H1 (cell line): ENCODE results near the gene ZRANB1. TPM values are rescaled to one million over a fixed set of nuclear protein-coding genes. Genes with fewer than 3 reads are reported as not detected.

Source experiments
- CTCF ChIA-PET: fragments of 300-600 bp; sonication (Branson Sonifier 250); formaldehyde crosslinking; loops from one replicate; lab custom pipeline; 2021; ENCODE audit not compliant: partially characterized antibody; lab: Charles Lee
- POLR2A ChIA-PET: fragments of 300-600 bp; sonication (Branson Sonifier 250); formaldehyde crosslinking; loops from one replicate; lab custom pipeline; 2021; ENCODE audit warnings: inconsistent platforms; ENCODE audit not compliant: partially characterized antibody; lab: Charles Lee
- DNase-seq, 2 experiments: peaks; one replicate each; pipeline versions ENCODE4 v3.0.0 to v3.0.0-alpha.2; 2010 to 2022; ENCODE audit warnings: low spot score in 2 of 2, low read depth in 1 of 2, mixed read lengths in 1 of 2
- FAIRE-seq: peaks from 2 replicates; lab custom pipeline; 2011; peaks lifted over from hg19 to GRCh38; lab: Jason Lieb, UNC
- H2AFZ ChIP-seq: 2 replicates; pipeline ENCODE4 v1.8.1; 2012; ENCODE audit warnings: low read length, inconsistent platforms
- H2AK5ac ChIP-seq: 2 replicates; pipeline ENCODE4 v1.6.1; 2013; ENCODE audit warnings: low read depth, low read length
- H2BK120ac ChIP-seq: replicated peaks from 2 replicates; pipeline ENCODE3; 2013; ENCODE audit warnings: low read depth, low read length, inconsistent platforms
- H2BK12ac ChIP-seq: 2 replicates; pipeline ENCODE4 v1.6.1; 2013; ENCODE audit warnings: low read depth, low read length
- H2BK15ac ChIP-seq: 2 replicates; pipeline ENCODE4 v1.6.1; 2013; ENCODE audit warnings: low read length
- H2BK20ac ChIP-seq: 2 replicates; pipeline ENCODE4 v1.6.1; 2013; ENCODE audit warnings: low read length
- H2BK5ac ChIP-seq: 2 replicates; pipeline ENCODE4 v1.6.1; 2013; ENCODE audit warnings: low read depth, low read length
- H3K14ac ChIP-seq: 2 replicates; pipeline ENCODE4 v1.6.1; 2013; ENCODE audit warnings: inconsistent platforms; ENCODE audit not compliant: insufficient read length
- H3K18ac ChIP-seq: 2 replicates; pipeline ENCODE4 v1.6.1; 2013; ENCODE audit warnings: low read length; ENCODE audit errors: extremely low read depth
- H3K23ac ChIP-seq: 2 replicates; pipeline ENCODE4 v1.6.1; 2013; ENCODE audit warnings: inconsistent platforms; ENCODE audit not compliant: insufficient read length
- H3K23me2 ChIP-seq: 2 replicates; pipeline ENCODE4 v1.6.1; 2013; ENCODE audit warnings: low read depth, low read length
- H3K27ac ChIP-seq: 2 replicates; pipeline ENCODE4 v1.6.1; 2011; ENCODE audit warnings: low read depth, low read length, inconsistent platforms
- H3K27me3 ChIP-seq, 4 experiments: replicated peaks in 1 of 4; 1 replicate in 1 of 4; 2 replicates in 3 of 4; pipeline versions ENCODE4 v1.6.1 to v1.8.1; 2011 to 2013; ENCODE audit warnings: low read length in 3 of 4, mild to moderate bottlenecking in 3 of 4, inconsistent platforms in 2 of 4, mixed read lengths in 2 of 4, moderate library complexity in 1 of 4; ENCODE audit not compliant: control insufficient read depth in 3 of 4, insufficient read depth in 3 of 4; ENCODE audit errors: extremely low read depth in 1 of 4
- H3K36me3 ChIP-seq, 4 experiments: 2 replicates each; pipeline versions ENCODE4 v1.6.1 to v1.8.1; 2011 to 2013; ENCODE audit warnings: mild to moderate bottlenecking in 4 of 4, low read length in 3 of 4, moderate library complexity in 2 of 4, control low read depth in 1 of 4, inconsistent platforms in 1 of 4; ENCODE audit not compliant: insufficient read depth in 4 of 4, control insufficient read depth in 2 of 4
- H3K4ac ChIP-seq: replicated peaks from 2 replicates; pipeline ENCODE3; 2013; ENCODE audit warnings: low read length, low read depth, mixed read lengths, inconsistent platforms; ENCODE audit not compliant: insufficient read length
- H3K4me1 ChIP-seq, 4 experiments: replicated peaks in 1 of 4; 1 replicate in 1 of 4; 2 replicates in 3 of 4; pipeline versions ENCODE4 v1.6.1 to v1.8.1; 2011 to 2013; ENCODE audit warnings: low read length in 3 of 4, inconsistent platforms in 2 of 4, mixed read lengths in 1 of 4; ENCODE audit not compliant: insufficient read depth in 4 of 4, control insufficient read depth in 3 of 4
- H3K4me2 ChIP-seq, 2 experiments: 2 replicates each; pipeline versions ENCODE4 v1.6.1 to v1.8.1; 2011 to 2013; ENCODE audit warnings: low read depth in 2 of 2, low read length in 2 of 2, control low read depth in 1 of 2, inconsistent platforms in 1 of 2, mild to moderate bottlenecking in 1 of 2; ENCODE audit not compliant: insufficient read depth in 1 of 2
- H3K4me3 ChIP-seq, 4 experiments: fragments of 200-600, 300-600 bp in 1 of 4; sonication (generic), shearing (Covaris generic), sonication (Bioruptor Twin) in 1 of 4; 2 replicates each; pipeline versions ENCODE4 v1.5.1 to v1.8.1; 2011 to 2016; ENCODE audit warnings: low read length in 4 of 4, low read depth in 3 of 4, control low read depth in 2 of 4, inconsistent platforms in 2 of 4, mild to moderate bottlenecking in 2 of 4, mixed read lengths in 1 of 4, moderate library complexity in 1 of 4; ENCODE audit not compliant: insufficient read depth in 2 of 4; ENCODE audit errors: extremely low read depth in 1 of 4
- H3K56ac ChIP-seq: replicated peaks from 2 replicates; pipeline ENCODE3; 2013; ENCODE audit warnings: low read depth, mild to moderate bottlenecking, mixed read lengths, low read length, inconsistent platforms; ENCODE audit not compliant: insufficient read length
- H3K79me1 ChIP-seq: 2 replicates; pipeline ENCODE4 v1.6.1; 2013; ENCODE audit warnings: low read depth, low read length, control low read depth
- H3K79me2 ChIP-seq, 2 experiments: 2 replicates each; pipeline versions ENCODE4 v1.6.1 to v1.8.1; 2012 to 2013; ENCODE audit warnings: low read length in 2 of 2, mild to moderate bottlenecking in 2 of 2, inconsistent platforms in 1 of 2; ENCODE audit not compliant: insufficient read depth in 2 of 2, control insufficient read depth in 1 of 2
- H3K9ac ChIP-seq, 4 experiments: replicated peaks in 1 of 4; 1 replicate in 1 of 4; 2 replicates in 3 of 4; pipeline versions ENCODE4 v1.6.1 to v1.8.1; 2011 to 2013; ENCODE audit warnings: low read depth in 3 of 4, low read length in 3 of 4, control low read depth in 2 of 4, mild to moderate bottlenecking in 2 of 4, moderate library complexity in 2 of 4, inconsistent platforms in 1 of 4; ENCODE audit errors: extremely low read depth in 1 of 4
- H3K9me3 ChIP-seq, 2 experiments: 2 replicates each; pipeline versions ENCODE4 v1.6.1 to v1.8.1; 2012 to 2013; ENCODE audit warnings: mild to moderate bottlenecking in 2 of 2, moderate library complexity in 2 of 2, control low read depth in 1 of 2, inconsistent platforms in 1 of 2, low read depth in 1 of 2, low read length in 1 of 2, mixed read lengths in 1 of 2; ENCODE audit not compliant: insufficient read depth in 2 of 2
- H4K20me1 ChIP-seq, 2 experiments: replicated peaks in 1 of 2; 2 replicates each; pipeline versions ENCODE3 to v1.8.1; 2011 to 2013; ENCODE audit warnings: inconsistent platforms in 2 of 2, low read length in 2 of 2, mild to moderate bottlenecking in 1 of 2; ENCODE audit not compliant: insufficient read depth in 2 of 2, control insufficient read depth in 1 of 2
- H4K5ac ChIP-seq: 2 replicates; pipeline ENCODE4 v1.6.1; 2013; ENCODE audit warnings: low read length, low read depth, mixed read lengths, inconsistent platforms; ENCODE audit not compliant: insufficient read length
- H4K8ac ChIP-seq: 2 replicates; pipeline ENCODE4 v1.8.0; 2013; ENCODE audit warnings: mild to moderate bottlenecking, moderate library complexity, low read length, inconsistent platforms; ENCODE audit not compliant: insufficient read depth; ENCODE audit errors: extremely low read depth
- H4K91ac ChIP-seq: replicated peaks from 2 replicates; pipeline ENCODE3; 2013; ENCODE audit warnings: low read length, mixed read lengths, inconsistent platforms; ENCODE audit not compliant: insufficient read length
- CHD2 ChIP-seq: IDR thresholded peaks from 2 replicates; pipeline ENCODE4 v1.6.1; 2012; ENCODE audit warnings: low read length, improper control_type of control experiment
- NANOG ChIP-seq: IDR thresholded peaks from 2 replicates; pipeline ENCODE4 v1.6.1; 2011; ENCODE audit warnings: low read length, low read depth, mild to moderate bottlenecking, inconsistent platforms; ENCODE audit not compliant: insufficient read depth, poor library complexity, severe bottlenecking
- PHF8 ChIP-seq: fragments of 200-600 bp; sonication (generic); conservative IDR thresholded peaks from 2 replicates; pipeline ENCODE4 v1.7.1; 2012; ENCODE audit warnings: low read depth, mild to moderate bottlenecking, inconsistent platforms, low read length, moderate library complexity
- TAF7 ChIP-seq: optimal IDR thresholded peaks from 2 replicates; pipeline ENCODE3; 2011; ENCODE audit warnings: low read depth, mild to moderate bottlenecking, inconsistent platforms, low read length, moderate library complexity, borderline replicate concordance
- WGBS, 2 experiments: shearing (Covaris generic) in 1 of 2; methylation state at CpG; one replicate each; pipeline versions ENCODE4 v1.1.6 to v1.1.7; 2013 to 2015; ENCODE audit warnings: low lambda C conversion rate in 2 of 2, mixed read lengths in 2 of 2, inconsistent platforms in 1 of 2, low coverage in 1 of 2, missing lambda C conversion rate in 1 of 2; ENCODE audit not compliant: insufficient replicate concordance in 2 of 2, insufficient coverage in 1 of 2, insufficient read length in 1 of 2; ENCODE audit errors: extremely low coverage in 1 of 2, missing lambda C conversion rate in 1 of 2; 5-methylcytosine and 5-hydroxymethylcytosine counted together
- polyA plus RNA-seq, 7 experiments: library from polyadenylated mRNA; depleted of rRNA in 3 of 7; stranded (reverse) in 5 of 7; unstranded in 2 of 7; fragments of >200 nt in 5 of 7; fragments of 200-250 nt in 2 of 7; gene quantifications; 1 replicate in 5 of 7; 2 replicates in 1 of 7; 4 replicates in 1 of 7; pipeline versions ENCODE4 v1.2.1 to v1.2.3, GENCODE V29; 2011 to 2013; ENCODE audit warnings: missing spikeins in 2 of 7, mixed read lengths in 2 of 7
- total RNA-seq: library from RNA; stranded (reverse); fragmentation: NEBNext Ultra II Directional; extraction: Animal tissue kit (Norgen Biotek cat#: 25700); gene quantifications from 2 replicates; pipeline ENCODE4 v1.2.1, GENCODE V29; 2021

The ZRANB1 gene
- total and polyA plus RNA-seq, 2 of the 8 experiments (the other 6 are each of a cell fraction or from before 2014, with no cell fraction given): 6.1 to 19.9 TPM

DNA sequence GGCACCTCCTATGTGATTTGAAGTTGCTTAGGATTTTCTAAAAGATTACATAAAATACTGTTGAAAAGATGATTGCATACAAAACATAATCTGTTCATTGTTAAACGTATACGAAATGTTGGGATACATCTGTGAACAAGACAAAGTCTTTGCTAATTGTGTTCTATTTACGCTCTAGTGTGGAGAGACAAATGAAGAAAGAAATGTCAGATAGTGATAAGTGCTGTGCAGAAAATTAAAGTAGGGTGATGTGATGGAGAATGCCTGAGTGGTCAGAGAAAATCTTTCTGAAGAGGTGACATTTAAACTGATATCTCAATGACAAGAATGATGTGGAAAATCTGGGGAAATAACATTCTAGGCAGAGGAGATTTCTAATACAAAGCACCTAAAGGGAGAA lies 13.4 kb upstream of the ZRANB1 start:
- Histone ChIP-seq H3K79me1 (peaks cover 4% of the 10 kb centered on the region), H3K18ac (no peak overlapping the region), H3K23ac (no peak overlapping the region), H2AFZ (no peak overlapping the region), H3K4me1 (no peaks in the 10 kb centered on the region), H3K27ac (no peak overlapping the region), H3K4ac (no peak overlapping the region), H3K36me3 (peaks cover 0 to 6% (median 0%) of the 10 kb centered on the region in 4 experiments; a peak in 1 of 8 replicates), H3K9ac (no peak overlapping the region), H2BK20ac (no peak overlapping the region), H3K9me3 (peaks cover 0 to 4% of the 10 kb centered on the region in 2 experiments; a peak in 1 of 4 replicates), H3K4me2 (no peak overlapping the region), H3K23me2 (no peaks in the 10 kb centered on the region), H2BK12ac (no peak overlapping the region), H2BK15ac (no peak overlapping the region), H4K8ac (no peak overlapping the region), H2BK5ac (no peak overlapping the region), H4K20me1 (peaks cover 9 to 18% of the 10 kb centered on the region in 2 experiments), H4K91ac (no peak overlapping the region), H2AK5ac (no peak overlapping the region), H3K14ac (no peak overlapping the region), H3K27me3 (no peaks in the 10 kb centered on the region), H4K5ac (no peak overlapping the region), H3K56ac (no peak overlapping the region), H2BK120ac (no peak overlapping the region), H3K79me2 (peaks cover 27 to 96% of the 10 kb centered on the region in 2 experiments), H3K4me3 (no peak overlapping the region)
- DNase-seq (no peak), FAIRE-seq (no peak)
- ChIA-PET CTCF (no interaction called here), POLR2A (interaction anchor here (0.6 to 1.0 kb wide), 2 partner anchors 39 to 127 kb away, joined by 3 to 4 read pairs; partner anchors contain the start of gene ABRAXAS2)
- TF ChIP-seq PHF8 (no peak), TAF7 (no peak), NANOG (no peak), CHD2 (no peak)
- 88% methylated on average over 3 of the region's 3 CpGs; no CpG with 5 or more reads in 1 of the 2 experiments for WGBS, 2 experiments
